Stimulated activated CD4-positive, alpha-beta T cell treated with anti-CD3 and anti-CD28 coated beads, Interleukin-1b, Interleukin-23, amount 100 ng/mL, for 24 hours (primary cell): ENCODE measurements around the gene GRHL1.
"Not testable (repeated sequence)": the region's sequence is repeated elsewhere in the genome, so short reads cannot be mapped to it uniquely, and the experiment has no call there.

Source experiments
- DNase-seq, 4 experiments: peaks; one replicate each; pipeline ENCODE4 v3.0.0-alpha.2; 2020; ENCODE audit warnings: low read depth in 4 of 4, low spot score in 1 of 4

GRHL1 gene, protein sequence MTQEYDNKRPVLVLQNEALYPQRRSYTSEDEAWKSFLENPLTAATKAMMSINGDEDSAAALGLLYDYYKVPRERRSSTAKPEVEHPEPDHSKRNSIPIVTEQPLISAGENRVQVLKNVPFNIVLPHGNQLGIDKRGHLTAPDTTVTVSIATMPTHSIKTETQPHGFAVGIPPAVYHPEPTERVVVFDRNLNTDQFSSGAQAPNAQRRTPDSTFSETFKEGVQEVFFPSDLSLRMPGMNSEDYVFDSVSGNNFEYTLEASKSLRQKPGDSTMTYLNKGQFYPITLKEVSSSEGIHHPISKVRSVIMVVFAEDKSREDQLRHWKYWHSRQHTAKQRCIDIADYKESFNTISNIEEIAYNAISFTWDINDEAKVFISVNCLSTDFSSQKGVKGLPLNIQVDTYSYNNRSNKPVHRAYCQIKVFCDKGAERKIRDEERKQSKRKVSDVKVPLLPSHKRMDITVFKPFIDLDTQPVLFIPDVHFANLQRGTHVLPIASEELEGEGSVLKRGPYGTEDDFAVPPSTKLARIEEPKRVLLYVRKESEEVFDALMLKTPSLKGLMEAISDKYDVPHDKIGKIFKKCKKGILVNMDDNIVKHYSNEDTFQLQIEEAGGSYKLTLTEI

DNA sequence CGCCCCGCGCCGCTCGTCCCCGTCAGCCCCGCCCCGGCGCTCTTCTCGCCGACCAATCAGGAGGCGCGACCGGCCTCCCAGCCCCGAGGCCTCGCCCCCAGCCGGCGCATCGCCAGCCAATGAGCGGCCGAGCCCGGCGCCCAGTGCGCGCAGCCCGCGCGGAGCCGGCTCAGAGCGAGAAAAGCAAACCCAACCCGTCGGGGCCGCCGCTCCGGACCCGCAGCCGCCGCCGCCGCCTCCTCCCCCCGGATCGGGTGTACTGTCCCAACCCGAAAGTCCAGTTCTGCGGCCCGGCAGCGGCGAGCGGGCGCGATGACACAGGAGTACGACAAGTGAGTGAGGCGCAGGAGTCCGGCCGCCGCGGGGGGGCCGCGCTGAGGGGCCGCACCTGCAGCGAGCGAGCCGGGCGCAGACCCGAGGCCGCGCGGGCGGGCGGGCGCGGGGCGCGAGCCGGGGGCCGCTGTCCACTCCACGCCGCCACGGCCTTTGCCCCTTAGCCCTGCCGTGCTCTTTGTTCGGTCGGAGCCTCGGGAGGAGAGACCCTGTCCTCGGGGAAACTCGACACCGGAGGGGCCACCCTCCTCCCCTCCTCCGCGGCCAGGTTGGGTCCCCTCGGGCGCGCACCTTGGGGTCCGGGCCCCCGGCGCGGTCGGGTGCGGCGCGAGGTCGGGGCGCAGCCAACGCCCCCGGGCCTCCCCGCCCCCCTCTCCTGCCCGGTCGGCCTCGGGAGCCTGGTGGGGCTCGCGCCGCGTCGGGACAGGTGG, at the start of gene GRHL1:
GRHL1 (plus strand) TSS at position 172 of the 764 bp plus-strand sequence; CDS start at position 313, 141 bp downstream.
- DNase-seq, result peak; percentile 59 to 89 (median 79)

DNA sequence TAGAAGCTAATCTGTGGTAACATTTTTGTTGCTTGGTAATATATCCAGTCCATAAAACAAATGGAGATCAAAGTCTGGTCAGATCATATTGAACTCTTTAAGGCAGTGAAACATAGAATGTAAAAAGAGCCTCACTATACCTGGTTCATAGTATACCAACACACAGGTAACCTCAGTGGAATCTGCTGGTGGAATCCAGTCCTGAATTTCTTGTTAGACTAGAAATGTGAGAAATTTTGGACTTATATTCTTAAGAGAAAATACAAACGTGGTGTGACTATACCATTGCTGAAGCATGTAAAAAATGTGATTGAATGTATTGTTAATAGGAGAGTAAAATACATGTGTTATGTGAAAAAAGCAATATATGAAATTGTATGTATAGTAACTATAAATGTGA, 46.1 kb upstream of the GRHL1 start:
- no peak for DNase-seq

DNA sequence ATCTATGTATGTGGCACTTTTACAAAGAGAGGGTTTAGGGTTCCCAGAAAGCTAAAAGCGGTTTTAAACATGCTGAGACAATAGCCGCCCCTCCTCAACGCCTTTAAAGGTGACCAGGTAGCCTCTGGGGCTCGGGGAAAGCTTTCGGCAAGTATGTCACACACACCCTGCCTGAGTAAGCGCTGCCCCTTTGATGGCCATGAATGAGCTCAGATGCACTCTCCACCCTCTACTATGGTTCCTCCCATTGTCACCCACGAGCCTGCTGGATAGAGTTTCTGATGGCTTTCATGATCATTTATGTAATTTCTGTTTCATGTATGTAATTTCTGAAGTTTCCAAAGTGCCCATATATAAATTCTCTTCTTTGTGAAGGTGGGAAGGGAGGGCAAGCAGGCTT, 44.1 kb upstream of the GRHL1 start:
- DNase-seq, result no peak

DNA sequence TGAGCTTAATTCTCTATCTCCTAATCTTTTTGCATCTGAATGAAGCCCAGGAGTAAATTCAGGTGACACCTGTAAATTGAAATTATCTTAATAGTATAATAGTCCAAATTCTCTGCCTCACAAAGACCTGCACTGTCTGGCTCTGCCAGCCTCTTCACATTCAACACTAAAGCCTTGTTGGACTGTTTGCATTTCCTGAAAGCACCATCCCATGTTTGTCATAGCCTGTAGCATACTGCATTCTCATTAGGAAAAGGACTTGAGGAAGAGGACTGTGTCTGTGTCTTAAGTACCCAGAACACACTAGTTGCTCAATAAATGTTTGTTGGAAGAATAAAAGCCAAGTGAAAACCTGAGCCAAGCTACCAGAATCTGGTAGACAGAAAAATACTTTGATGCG, 42.9 kb upstream of the GRHL1 start:
- no peak for DNase-seq

DNA sequence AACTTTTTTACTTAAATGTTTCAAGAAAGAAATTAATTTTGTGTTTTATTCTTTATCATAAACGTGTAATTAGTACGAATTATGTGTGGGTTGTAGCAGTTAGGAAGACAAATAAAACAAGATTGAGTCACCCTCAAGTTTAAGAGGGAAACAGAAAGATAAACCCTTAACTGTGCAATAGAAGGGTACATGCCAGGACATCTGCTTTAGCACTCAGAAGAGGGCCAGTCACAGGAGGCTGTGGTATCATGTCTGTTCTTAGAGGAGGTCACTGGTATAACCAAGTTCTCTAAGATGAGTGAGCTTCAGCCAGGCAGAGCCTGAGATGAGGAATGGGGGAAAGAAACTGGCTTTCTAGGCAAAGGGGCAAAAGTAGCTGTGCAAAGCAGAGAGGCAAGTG, 42.4 kb upstream of the GRHL1 start:
- no peak for DNase-seq

DNA sequence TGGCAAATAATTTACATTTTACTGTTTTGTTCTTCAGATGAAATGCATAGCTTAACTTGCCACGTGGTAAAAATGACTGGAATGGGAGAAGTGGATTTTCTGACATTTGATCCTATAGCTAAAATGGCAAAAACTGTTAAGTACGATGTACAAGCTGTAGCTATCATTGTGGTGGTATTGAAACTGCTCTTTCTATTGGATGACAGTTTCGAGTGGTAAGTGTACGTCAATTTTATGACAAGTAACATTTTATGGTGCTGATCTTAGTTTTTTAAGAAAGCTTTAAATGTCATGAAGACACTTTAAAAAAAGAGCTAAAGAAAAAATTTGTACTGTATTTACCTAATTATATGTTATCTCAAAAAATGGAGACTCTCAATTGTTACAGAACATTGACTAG, 40.8 kb upstream of the GRHL1 start:
- DNase-seq, result no peak

DNA sequence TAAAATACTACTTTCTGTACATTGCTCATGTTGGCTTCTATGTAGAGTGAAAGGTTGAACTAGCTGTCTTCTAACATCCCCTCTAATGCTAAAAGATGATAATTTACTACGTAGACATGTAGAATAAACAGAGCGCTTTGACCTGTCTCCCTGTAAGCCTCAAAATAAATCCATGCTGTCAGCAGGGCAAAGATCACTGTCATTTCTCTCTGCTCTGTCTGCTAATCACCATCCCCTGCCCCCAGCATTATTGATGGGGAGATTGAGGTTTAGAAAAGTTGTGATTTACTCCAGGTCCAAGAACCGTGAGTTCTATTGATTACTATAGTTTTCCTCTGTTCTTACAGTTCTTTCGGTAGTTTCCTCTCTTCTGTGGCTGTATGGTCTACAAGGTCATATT, 39.0 kb upstream of the GRHL1 start:
- no peak for DNase-seq

DNA sequence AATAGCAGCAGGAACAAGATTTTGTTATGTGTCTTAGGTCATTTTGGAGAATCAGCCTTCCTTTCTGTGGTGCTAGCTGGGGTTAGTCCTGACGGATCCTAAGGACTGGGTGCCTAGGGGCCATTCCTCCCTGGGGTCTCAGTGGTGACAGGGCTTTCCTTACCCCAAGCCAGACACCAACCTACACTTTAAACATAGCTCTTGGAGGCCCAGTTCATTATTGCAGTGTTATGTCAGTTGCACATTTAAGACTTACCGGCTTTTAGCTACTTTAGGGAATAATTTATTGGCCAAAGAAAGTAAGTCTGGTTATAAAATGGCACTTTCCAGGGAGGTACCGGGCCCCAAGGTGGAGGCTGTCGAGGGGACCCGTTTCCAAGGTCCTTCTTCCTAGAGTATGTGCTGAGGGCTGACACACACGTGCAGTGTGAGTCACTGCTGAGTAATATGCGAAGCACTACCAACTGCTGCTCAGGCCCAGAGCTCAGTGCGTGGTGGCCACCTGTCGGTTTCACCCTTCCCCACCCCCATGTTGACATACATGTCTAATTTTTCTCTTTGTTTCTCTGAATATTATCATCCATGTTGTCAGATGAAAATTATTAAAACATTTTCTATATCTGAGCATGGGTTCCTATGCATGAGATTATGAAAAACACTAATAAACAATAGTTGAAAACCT, 37.0 kb upstream of the GRHL1 start:
- peak in 3 of 4 experiments; percentile 13 to 50 (median 27) for DNase-seq

DNA sequence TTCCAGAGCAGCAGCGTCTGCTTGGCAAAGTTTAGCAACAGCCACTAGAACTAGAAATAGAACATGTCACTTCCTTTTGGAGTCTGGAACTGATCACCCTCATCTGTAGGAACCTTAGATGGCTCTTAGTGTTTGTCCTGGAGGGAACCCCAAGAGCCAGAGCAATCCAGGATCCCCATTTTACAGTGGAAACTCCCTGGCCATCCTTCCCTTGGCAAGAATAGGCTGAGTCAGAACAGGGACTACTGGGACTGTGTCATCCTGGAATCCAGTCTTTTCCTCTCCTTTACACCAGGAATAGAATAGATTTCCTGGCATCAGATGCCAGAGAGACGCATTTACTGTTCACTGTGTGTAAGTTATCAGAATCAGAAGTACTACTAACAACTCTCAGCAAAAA, 33.2 kb upstream of the GRHL1 start:
- no peak for DNase-seq

DNA sequence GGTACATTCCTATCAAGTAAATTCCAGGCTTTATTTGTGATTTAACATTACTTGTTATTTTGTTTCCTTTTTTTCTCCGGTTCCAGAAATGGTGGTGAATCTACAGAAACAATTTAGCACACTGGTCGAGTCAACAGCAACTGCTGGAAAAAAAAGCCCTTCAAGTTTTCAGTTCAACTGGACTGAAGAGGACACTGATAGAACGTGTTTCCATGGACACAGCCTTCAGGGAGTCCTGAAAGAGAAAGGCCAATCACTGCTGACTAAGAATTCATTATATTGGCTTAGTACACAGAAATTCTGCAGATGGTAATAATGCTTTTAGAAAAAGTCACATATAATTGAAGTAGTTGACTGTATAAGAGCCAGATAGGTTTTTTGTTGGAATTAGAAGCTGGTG, 32.0 kb upstream of the GRHL1 start:
- DNase-seq, result no peak

DNA sequence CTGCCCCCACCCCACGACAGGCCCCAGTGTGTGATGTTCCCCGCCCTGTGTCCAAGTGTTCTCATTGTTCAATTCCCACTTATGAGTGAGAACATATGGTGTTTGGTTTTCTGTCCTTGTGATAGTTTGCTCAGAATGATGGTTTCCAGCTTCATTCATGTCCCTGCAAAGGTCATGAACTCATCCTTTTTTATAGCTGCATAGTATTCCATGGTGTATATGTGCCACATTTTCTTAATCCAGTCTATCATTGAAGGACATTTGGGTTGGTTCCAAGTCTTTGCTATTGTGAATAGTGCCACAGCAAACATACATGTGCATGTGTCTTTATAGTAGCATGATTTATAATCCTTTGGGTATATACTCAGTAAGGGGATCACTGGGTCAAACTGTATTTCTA, 24.5 kb upstream of the GRHL1 start:
- DNase-seq, result not testable (repeated sequence)

DNA sequence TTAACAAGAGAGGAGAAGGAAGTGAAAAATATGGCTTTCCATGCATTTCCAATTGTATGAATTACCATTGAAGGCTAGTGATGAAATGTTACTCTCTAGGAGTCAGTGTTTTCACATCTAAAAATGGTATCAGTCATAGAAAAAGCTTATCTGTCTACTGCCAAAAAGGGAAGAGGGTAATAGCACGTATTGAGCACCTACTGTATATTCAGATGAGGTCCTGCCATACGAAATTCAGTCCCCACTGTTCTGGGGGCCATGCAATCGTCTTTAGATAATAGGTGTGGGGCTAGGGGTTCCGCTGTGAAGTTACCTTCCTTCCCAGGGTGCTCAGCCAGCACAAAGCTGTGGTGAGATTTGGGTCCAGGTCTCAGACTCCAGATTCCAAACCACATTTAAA, 14.2 kb upstream of the GRHL1 start:
- no peak for DNase-seq

DNA sequence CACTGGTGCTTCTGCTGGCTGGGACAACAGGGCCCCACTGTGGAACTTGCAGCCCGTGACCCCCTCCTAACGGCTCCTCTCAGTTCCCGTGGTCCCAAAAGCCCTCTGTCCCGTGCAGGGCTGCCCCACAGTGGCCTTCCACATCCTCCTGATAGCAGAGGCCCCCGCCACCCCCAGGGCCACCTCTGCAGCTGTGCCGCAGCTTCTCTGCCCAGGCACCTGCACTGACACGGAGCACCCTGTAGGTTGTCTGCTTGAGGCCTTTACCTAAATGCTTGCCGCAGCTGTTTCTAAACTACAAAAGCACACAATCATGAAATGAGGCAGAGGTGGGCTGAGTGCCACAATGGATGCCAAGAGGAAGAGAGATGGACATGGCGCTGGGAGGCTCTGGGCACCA, 13.5 kb upstream of the GRHL1 start:
- no peak for DNase-seq

DNA sequence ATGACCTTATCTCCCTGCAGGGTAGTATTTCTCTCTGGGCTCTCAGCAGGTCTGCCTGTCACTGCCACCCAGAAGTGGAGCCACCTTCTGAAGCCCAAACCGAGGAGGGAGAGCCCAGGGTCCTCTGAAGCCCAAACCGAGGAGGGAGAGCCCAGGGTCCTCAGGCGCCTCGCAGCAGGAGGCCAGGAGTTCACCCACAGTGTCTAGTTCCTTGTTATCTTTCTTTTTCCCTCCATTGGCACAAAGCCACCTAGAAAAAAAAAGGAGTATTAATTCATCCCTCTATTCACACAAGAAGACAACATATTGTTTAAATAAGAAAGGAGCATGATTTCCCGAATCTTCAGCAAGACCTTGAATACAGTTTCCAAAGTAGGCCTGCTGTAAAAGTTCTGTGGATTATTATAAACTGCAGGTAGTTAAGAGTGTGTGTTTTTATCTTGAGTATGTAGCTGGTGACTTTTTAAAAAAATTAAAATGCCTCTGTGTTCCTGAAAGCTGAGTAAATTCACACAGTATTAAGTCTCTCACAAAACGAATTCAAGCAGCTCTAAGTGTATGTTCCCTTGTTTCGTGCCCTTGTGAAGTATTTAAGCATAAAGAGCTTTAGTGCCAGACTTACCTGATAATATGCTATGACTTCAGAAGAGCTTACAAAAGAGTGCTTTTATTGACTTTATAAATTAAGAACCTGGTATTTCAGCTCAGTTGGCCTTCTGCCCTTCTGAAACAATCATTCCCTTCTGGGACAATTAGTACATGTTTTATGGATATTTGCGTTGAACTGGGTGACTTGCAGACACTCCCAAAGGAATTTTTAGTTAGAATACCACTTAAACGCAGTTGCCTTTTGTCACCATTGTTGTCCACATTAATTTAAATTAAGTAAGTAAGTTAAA, 11.7 kb upstream of the GRHL1 start:
- no peak for DNase-seq

DNA sequence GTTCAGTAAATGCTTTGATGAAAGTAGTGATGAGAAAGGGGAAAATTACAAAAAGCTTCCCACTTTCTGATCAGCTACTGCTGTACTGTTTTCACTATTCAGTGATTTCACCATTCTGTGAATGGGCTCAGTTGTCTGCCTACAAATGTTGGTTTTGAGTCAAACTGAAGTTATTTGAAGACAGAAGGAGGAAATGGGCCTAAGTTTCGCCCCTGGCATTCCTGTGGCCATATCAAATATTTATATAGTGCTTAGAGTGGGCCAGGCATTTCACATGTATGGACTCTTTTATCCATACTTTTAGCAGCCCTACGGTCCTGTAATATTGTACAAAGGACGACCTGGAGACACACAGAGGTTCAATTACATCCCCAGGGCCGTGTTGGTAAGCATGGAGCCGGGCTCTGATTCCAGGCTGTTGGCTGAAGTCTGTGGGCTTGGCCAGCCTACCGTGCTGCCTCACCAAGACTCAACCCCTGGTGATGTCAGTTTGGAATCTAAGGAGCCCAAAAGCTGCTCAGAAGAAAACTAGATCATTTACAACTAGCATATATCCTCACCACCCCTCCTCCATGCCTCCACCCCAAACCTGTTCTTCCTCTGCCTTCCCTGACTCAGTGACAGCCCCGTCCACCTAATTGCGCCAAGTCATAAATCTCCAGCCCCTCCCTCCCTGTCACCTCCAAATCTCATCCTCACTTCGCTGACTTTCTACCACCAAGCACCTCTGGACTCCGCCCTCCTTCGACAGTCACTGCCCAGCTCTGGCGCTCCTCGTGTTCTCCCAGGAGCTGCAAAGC, 10.1 kb upstream of the GRHL1 start:
- no peak for DNase-seq

DNA sequence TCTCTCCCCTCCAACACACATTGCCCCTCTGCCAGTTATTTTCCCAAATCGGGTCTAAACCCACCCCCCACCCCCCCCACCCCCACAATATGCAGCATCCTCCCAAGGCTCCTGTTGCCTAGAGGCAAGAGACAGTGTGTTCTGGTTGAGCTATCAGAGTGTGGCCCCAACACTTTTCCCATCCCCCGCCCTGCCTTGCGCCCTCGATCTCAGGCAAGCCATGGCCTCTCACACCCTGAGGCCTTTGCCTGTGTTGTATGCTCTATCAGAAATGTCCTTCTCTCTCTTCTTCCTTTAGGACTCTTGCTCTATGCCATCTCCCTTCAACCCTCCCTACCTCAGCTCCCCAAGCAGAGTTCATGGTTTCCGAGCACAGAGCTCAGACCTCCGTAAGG, 9.5 kb upstream of the GRHL1 start:
- no peak for DNase-seq

DNA sequence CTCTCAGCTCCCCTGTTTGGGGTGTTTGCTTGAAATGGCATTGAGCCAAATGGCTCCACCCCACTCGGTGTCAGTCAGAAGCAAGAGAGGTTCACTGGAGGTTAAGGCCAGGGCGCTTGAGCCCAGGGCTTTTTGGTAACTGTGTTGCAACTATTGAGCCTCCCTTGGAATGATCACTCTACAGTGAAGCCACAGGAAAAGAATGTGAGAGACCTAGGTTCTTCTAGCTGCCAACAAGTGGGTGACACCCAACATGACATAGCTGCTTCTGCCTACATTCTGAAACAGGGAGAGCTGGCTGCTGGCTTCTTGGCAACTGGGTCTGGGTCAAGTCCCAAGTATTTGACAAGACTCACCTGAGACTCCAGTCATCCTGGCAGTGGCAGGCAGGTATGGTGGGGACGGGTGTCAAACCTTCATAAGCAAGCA, 7.1 kb upstream of the GRHL1 start:
- no peak for DNase-seq

DNA sequence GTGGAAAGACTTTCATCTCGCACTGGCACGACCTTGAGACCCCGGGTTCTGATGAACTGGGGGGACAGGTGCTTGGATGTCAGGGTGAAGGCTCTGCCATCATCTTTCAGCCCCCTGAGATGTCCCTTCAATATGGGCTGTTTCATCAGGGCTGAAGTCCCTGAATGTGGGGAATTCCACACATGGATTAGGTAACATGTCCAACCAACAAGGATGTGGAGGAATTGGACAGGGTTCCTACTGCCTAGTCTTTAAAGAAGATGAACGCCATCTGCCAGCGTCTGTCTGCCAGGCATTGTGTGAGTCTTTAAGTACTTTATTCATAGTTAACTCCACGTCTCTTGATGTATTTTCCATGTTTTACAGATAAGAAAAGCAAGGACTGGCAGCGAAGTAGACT, 5.9 kb upstream of the GRHL1 start:
- DNase-seq, result no peak

DNA sequence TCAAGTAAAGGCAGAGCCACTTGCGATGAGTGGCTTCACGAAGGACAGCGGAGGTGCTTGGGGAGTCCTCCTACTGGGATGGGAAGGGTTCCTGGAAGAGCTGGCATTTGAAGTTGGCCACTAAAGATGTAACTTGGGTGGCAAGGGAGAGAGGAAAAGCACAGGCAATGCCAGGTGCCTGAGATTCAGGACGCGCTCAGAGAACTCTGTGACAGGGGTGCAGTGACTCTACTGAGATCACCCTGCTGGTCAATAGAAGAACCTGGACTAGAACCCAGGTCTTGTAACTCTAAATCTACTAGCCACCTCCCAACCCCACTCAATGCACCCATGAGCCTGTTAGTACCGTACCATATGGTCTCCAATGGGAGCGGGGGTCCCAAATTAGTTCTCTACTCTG, 5.4 kb upstream of the GRHL1 start:
- no peak for DNase-seq

DNA sequence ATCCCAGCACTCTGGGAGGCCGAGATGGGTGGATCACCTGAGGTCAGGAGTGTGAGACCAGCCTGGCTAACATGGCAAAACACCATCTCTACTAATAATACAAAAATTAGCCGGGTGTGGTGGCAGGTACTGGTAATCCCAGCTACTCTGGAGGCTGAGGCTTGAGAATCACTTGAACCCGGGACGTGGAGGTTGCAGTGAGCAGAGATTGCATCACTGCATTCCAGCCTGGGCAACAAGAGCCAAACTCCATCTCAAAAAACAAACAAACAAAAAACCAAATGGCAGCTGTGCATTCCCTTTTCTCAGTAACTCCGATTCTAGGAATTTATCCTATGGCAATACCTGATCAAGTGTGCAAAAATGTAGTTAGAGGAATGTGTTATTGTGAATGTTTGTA, 4.7 kb upstream of the GRHL1 start:
- no peak for DNase-seq
